ENCODE measurements around the gene PRRG1. TPM values are rescaled to one million over a fixed set of nuclear protein-coding genes. Genes with fewer than 3 reads are reported as not detected.
"Not testable (repeated sequence)": the region's sequence is repeated elsewhere in the genome, so short reads cannot be mapped to it uniquely, and the experiment has no call there.

PRRG1 gene
- 1.7 and 2.5 TPM in 2 replicates for total RNA-seq
- long read RNA-seq, partial matches to known transcripts, result 1 of 2 reads
- long read RNA-seq, other reads (novel, unspliced or antisense), result 1 of 2 reads

DNA sequence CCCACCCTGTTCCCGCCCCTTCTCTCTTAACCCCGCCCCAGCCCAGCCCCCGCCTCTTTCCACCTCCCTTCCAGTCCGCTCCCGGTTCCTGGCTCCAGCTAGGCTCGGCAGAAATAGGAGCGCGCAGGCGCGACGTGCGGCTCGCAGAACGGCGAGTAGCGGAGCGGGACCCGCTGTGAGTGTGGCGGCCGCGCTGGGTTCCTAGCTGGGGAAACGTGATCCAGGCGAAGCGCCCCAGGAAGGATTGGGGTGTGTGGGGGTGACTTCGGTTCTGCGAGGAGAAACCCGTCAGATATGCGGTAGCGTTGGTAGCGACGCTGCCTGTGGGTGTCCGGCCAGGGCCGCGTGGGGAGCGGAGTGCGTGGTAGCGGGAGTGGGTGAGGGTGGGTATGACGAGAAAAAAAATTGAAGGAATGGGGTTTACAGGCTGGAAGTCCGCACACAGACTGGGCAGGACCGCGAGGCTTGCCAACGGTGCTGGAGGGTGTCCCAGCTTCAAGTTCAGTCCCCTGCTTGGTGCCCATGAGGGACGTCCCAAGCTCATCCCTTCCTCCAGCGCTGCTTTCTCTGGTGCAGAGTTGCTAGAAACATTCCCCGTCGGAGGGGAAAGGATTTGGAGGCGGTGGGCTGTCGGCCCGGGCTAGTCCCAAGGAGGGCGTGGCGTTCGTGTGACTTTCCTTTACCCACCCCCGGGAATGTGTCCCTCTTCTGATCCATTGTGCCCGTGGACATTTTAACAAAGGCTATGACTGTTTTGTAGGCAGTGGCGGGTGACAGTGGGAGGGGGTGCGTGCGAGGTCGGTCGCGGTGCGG is at the start of gene PRRG1:
TSS of gene PRRG1 (plus strand) at position 144 of the 813 bp plus-strand sequence. CDS start 56,886 bp downstream, outside the sequence.
- peaks cover 9% of the 10 kb centered on the region for H3K27me3 Mint-ChIP-seq
- TF ChIP-seq, protein P1, sequence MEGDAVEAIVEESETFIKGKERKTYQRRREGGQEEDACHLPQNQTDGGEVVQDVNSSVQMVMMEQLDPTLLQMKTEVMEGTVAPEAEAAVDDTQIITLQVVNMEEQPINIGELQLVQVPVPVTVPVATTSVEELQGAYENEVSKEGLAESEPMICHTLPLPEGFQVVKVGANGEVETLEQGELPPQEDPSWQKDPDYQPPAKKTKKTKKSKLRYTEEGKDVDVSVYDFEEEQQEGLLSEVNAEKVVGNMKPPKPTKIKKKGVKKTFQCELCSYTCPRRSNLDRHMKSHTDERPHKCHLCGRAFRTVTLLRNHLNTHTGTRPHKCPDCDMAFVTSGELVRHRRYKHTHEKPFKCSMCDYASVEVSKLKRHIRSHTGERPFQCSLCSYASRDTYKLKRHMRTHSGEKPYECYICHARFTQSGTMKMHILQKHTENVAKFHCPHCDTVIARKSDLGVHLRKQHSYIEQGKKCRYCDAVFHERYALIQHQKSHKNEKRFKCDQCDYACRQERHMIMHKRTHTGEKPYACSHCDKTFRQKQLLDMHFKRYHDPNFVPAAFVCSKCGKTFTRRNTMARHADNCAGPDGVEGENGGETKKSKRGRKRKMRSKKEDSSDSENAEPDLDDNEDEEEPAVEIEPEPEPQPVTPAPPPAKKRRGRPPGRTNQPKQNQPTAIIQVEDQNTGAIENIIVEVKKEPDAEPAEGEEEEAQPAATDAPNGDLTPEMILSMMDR (IDR thresholded peaks at IDR 0.05; ENCODE audit: unreplicated experiment), result no peak
- H3K9me3 Mint-ChIP-seq (ENCODE audit: low read depth), result peaks cover 11% of the 10 kb centered on the region
- DNase-seq (ENCODE audit: low spot score, unreplicated experiment), result peak; percentile 50
- no peaks in the 10 kb centered on the region for H3K36me3 Mint-ChIP-seq (ENCODE audit: insufficient read depth)
- H3K27ac Mint-ChIP-seq, result peak within 1 kb of the TSS; percentile 95
- H3K4me1 Mint-ChIP-seq (ENCODE audit: low read depth), result peaks cover 2% of the 10 kb centered on the region
- H3K4me3 Mint-ChIP-seq (ENCODE audit: low read depth), result peak within 1 kb of the TSS; percentile 88

DNA sequence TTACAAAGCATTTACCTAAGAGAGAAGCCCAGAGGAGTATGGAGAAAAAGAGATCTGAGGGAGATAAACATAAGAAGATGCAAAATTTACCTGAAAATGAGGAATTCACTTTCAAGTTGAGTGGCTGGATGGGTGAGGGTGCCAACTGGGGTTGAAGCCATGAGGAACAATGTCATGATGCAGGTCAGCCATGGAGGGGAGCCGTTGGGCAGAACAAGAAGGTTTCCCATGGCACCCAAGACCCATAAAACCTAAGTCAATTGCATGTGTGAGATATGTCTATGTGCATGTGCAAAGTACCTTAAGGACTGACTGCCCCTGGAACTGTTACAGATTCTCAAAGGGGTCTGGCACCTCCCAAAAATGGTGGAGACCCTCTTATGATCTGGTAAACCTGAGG is 46.6 kb upstream of the PRRG1 start:
- TF ChIP-seq, protein P1 (IDR thresholded peaks at IDR 0.05; ENCODE audit: unreplicated experiment), result no peak
- H3K36me3 Mint-ChIP-seq (ENCODE audit: insufficient read depth), result no peaks in the 10 kb centered on the region
- no peak for DNase-seq (ENCODE audit: low spot score, unreplicated experiment)
- H3K4me3 Mint-ChIP-seq (ENCODE audit: low read depth), result no peak overlapping the region
- H3K27me3 Mint-ChIP-seq, result no peaks in the 10 kb centered on the region
- no peak overlapping the region for H3K27ac Mint-ChIP-seq
- H3K9me3 Mint-ChIP-seq (ENCODE audit: low read depth), result peaks cover 14% of the 10 kb centered on the region
- no peaks in the 10 kb centered on the region for H3K4me1 Mint-ChIP-seq (ENCODE audit: low read depth)

GRCh38 chrX:37305238-37305637 is 43.9 kb upstream of the PRRG1 start:
- H3K9me3 Mint-ChIP-seq (ENCODE audit: low read depth); H3K4me1 Mint-ChIP-seq (ENCODE audit: low read depth); H3K27ac Mint-ChIP-seq; H3K27me3 Mint-ChIP-seq; H3K4me3 Mint-ChIP-seq (ENCODE audit: low read depth); H3K36me3 Mint-ChIP-seq (ENCODE audit: insufficient read depth); DNase-seq (ENCODE audit: low spot score, unreplicated experiment): not testable (repeated sequence)

- H3K36me3 Mint-ChIP-seq (ENCODE audit: insufficient read depth), result no peaks in the 10 kb centered on the region
- H3K4me1 Mint-ChIP-seq (ENCODE audit: low read depth), result no peaks in the 10 kb centered on the region
- no peak for DNase-seq (ENCODE audit: low spot score, unreplicated experiment)
- H3K9me3 Mint-ChIP-seq (ENCODE audit: low read depth), result peaks cover 9% of the 10 kb centered on the region
- H3K27ac Mint-ChIP-seq, result no peak overlapping the region
- TF ChIP-seq, protein P1 (IDR thresholded peaks at IDR 0.05; ENCODE audit: unreplicated experiment), result no peak
- no peaks in the 10 kb centered on the region for H3K27me3 Mint-ChIP-seq
- no peak overlapping the region for H3K4me3 Mint-ChIP-seq (ENCODE audit: low read depth)
These were observed 34.6 kb upstream of the PRRG1 start for GRCh38 chrX:37314531-37314930.

GRCh38 chrX:37315511-37316248 is 33.5 kb upstream of the PRRG1 start:
- TF ChIP-seq, protein P1 (IDR thresholded peaks at IDR 0.05; ENCODE audit: unreplicated experiment), result no peak
- H3K4me3 Mint-ChIP-seq (ENCODE audit: low read depth), result no peak overlapping the region
- H3K4me1 Mint-ChIP-seq (ENCODE audit: low read depth), result no peaks in the 10 kb centered on the region
- H3K36me3 Mint-ChIP-seq (ENCODE audit: insufficient read depth), result no peaks in the 10 kb centered on the region
- DNase-seq (ENCODE audit: low spot score, unreplicated experiment), result no peak
- no peak overlapping the region for H3K27ac Mint-ChIP-seq
- no peaks in the 10 kb centered on the region for H3K27me3 Mint-ChIP-seq
- H3K9me3 Mint-ChIP-seq (ENCODE audit: low read depth), result peaks cover 9% of the 10 kb centered on the region

All from progenitor cell of endocrine pancreas (in vitro differentiated cells).